Activated B cell treated with CpG ODN at 0.5 μM for 24 hours (primary cell): Measurements from ENCODE around the gene TCF7L1. TPM values are rescaled to one million over a fixed set of nuclear protein-coding genes. Genes with fewer than 3 reads are reported as not detected.

Experiments
- ATAC-seq: fragments of 200-7000 bp; cut with Tn5 transposase; one replicate; pipeline ENCODE4 v1.10.0; 2021; ENCODE audit warnings: low read depth, mild to moderate bottlenecking, moderate library complexity
- CTCF ChIA-PET: fragments of 350-600 bp; sonication (Branson Sonifier 250); formaldehyde crosslinking; loops from one replicate; lab custom pipeline; 2021; ENCODE audit warnings: antibody characterized with exemption; lab: Charles Lee
- POLR2A ChIA-PET: fragments of 350-600 bp; sonication (Branson Sonifier 250); formaldehyde crosslinking; loops from one replicate; lab custom pipeline; 2021; ENCODE audit warnings: antibody characterized with exemption; lab: Charles Lee
- DNase-seq: peaks from one replicate; pipeline ENCODE4 v3.0.0; 2022
- H3K27ac Mint-ChIP-seq: one replicate; pipeline ENCODE4 v1.8.0; 2020; ENCODE audit warnings: mixed read lengths
- H3K27me3 Mint-ChIP-seq: one replicate; pipeline ENCODE4 v1.8.0; 2021; ENCODE audit warnings: mixed read lengths
- H3K36me3 Mint-ChIP-seq: one replicate; pipeline ENCODE4 v1.8.0; 2021; ENCODE audit warnings: low read depth, mixed read lengths
- H3K4me1 Mint-ChIP-seq: one replicate; pipeline ENCODE4 v1.8.0; 2021; ENCODE audit warnings: mixed read lengths
- H3K4me3 Mint-ChIP-seq: one replicate; pipeline ENCODE4 v1.8.0; 2020; ENCODE audit warnings: mild to moderate bottlenecking, mixed read lengths
- H3K9me3 Mint-ChIP-seq: one replicate; pipeline ENCODE4 v1.8.0; 2020; ENCODE audit warnings: mixed read lengths
- intact Hi-C: fragments of 100-400 bp; cut with micrococcal nuclease; formaldehyde crosslinking; loops from one replicate; pipeline ENCODE4 v1.15.1; 2024
- total RNA-seq: library from RNA; stranded (reverse); gene quantifications from 2 replicates; pipeline ENCODE4 v1.2.3, GENCODE V29; 2022
- TF ChIP-seq, protein P1 (sequence below): fragments of 200-600 bp; IDR thresholded peaks from one replicate; pipeline ENCODE4 v1.8.0; 2022; ENCODE audit warnings: antibody characterized with exemption, mild to moderate bottlenecking

TCF7L1 gene
- total RNA-seq, 1 donor from 2014 or later = 0.07 TPM

GRCh38 chr2:85357736-85358135 lies 224.5 kb downstream of the TCF7L1 start:
- no peak for DNase-seq
- no peak overlapping the region for H3K4me3 Mint-ChIP-seq
- no peaks in the 10 kb centered on the region for H3K27me3 Mint-ChIP-seq
- no peak overlapping the region for H3K27ac Mint-ChIP-seq
- H3K4me1 Mint-ChIP-seq = peaks cover 46% of the 10 kb centered on the region
- intact Hi-C loops = no loop called here
- no peak for ATAC-seq
- no peaks in the 10 kb centered on the region for H3K9me3 Mint-ChIP-seq
- TF ChIP-seq, protein P1, sequence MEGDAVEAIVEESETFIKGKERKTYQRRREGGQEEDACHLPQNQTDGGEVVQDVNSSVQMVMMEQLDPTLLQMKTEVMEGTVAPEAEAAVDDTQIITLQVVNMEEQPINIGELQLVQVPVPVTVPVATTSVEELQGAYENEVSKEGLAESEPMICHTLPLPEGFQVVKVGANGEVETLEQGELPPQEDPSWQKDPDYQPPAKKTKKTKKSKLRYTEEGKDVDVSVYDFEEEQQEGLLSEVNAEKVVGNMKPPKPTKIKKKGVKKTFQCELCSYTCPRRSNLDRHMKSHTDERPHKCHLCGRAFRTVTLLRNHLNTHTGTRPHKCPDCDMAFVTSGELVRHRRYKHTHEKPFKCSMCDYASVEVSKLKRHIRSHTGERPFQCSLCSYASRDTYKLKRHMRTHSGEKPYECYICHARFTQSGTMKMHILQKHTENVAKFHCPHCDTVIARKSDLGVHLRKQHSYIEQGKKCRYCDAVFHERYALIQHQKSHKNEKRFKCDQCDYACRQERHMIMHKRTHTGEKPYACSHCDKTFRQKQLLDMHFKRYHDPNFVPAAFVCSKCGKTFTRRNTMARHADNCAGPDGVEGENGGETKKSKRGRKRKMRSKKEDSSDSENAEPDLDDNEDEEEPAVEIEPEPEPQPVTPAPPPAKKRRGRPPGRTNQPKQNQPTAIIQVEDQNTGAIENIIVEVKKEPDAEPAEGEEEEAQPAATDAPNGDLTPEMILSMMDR = no peak
- ChIA-PET POLR2A (interaction anchor here (0.6 to 1.8 kb wide), 4 partner anchors 24 to 543 kb away, joined by 3 to 10 read pairs (median 3); partner anchors contain the start of genes MAT2A and SH2D6), CTCF (no interaction called here)
- peaks cover 48% of the 10 kb centered on the region for H3K36me3 Mint-ChIP-seq

Other genes starting within 250 kb of the TCF7L1 start
- gene TMSB10, start 227.7 kb upstream of the TCF7L1 start, total RNA-seq = 925 and 1,069 TPM in 2 replicates
- gene KCMF1, start 162.2 kb upstream of the TCF7L1 start, total RNA-seq = 77.1 and 96.6 TPM in 2 replicates
- gene TGOLN2, start 194.6 kb downstream of the TCF7L1 start, total RNA-seq = 103 and 119 TPM in 2 replicates
- 16.9 and 17.1 TPM in 2 replicates for gene RETSAT, start 221.1 kb downstream of the TCF7L1 start, total RNA-seq
- 19.2 and 25.4 TPM in 2 replicates for gene ELMOD3, start 221.4 kb downstream of the TCF7L1 start, total RNA-seq